OCI-LY1 (cell line): ENCODE results near the gene FARS2.

Source experiments
- CTCF ChIP-seq: fragments of 200-600 bp; sonication (generic), shearing (Covaris generic); IDR thresholded peaks from 2 replicates; pipeline ENCODE4 v1.5.1; 2017; ENCODE audit warnings: mild to moderate bottlenecking, antibody characterized with exemption, low read length, moderate library complexity, mixed read lengths
- EZH2 ChIP-seq: fragments of 200-600 bp; sonication (generic), shearing (Covaris generic); IDR thresholded peaks from 2 replicates; pipeline ENCODE4 v1.8.0; 2017; ENCODE audit warnings: borderline replicate concordance, mixed run types, mild to moderate bottlenecking, antibody characterized with exemption, low read length, moderate library complexity, mixed read lengths

GRCh38 chr6:5567890-5568289 is 306.6 kb downstream of the FARS2 start:
- no peak for TF ChIP-seq EZH2
- no peak for TF ChIP-seq CTCF
